Endothelial cell of umbilical vein (primary cell): Measurements from ENCODE around the gene COL9A1. TPM values are rescaled to one million over a fixed set of nuclear protein-coding genes. Genes with fewer than 3 reads are reported as not detected.

Experiments
- BruUV-seq: library from RNA; stranded (reverse); fragments of 400-500 nt; replicated peaks from 2 replicates; lab custom pipeline; 2021; lab: Mats Ljungman, UMichigan
- CTCF ChIA-PET: fragments of 300-600, 350-600 bp; sonication (Branson Sonifier 250); formaldehyde crosslinking; loops from one replicate; lab custom pipeline; 2021; ENCODE audit warnings: antibody characterized with exemption, inconsistent platforms; lab: Charles Lee
- POLR2A ChIA-PET: fragments of 300-600, 350-600 bp; sonication (Branson Sonifier 250); formaldehyde crosslinking; loops from one replicate; lab custom pipeline; 2021; ENCODE audit warnings: antibody characterized with exemption, inconsistent platforms; lab: Charles Lee
- DNase-seq: peaks from one replicate; pipeline ENCODE4 v3.0.0-alpha.2; 2011; ENCODE audit warnings: low read depth, low spot score
- FAIRE-seq: peaks from 2 replicates; lab custom pipeline; 2011; peaks lifted over from hg19 to GRCh38; lab: Jason Lieb, UNC
- H2AFZ ChIP-seq: 2 replicates; pipeline ENCODE4 v1.6.0; 2012; ENCODE audit warnings: low read depth, low read length, control low read depth, inconsistent platforms
- H3K27ac ChIP-seq: 2 replicates; pipeline ENCODE4 v1.5.1; 2011; ENCODE audit warnings: low read depth, mild to moderate bottlenecking, control low read depth, low read length, moderate library complexity; ENCODE audit not compliant: insufficient read depth
- H3K27me3 ChIP-seq, 2 experiments: 2 replicates each; pipeline versions ENCODE4 v1.6.0 to v1.6.1; 2011; ENCODE audit warnings: low read length in 2 of 2, mixed read lengths in 1 of 2; ENCODE audit not compliant: control insufficient read depth in 2 of 2, insufficient read depth in 2 of 2
- H3K36me3 ChIP-seq, 2 experiments: 2 replicates in 1 of 2; 3 replicates in 1 of 2; pipeline ENCODE4 v1.5.1; 2011; ENCODE audit warnings: low read length in 2 of 2, mild to moderate bottlenecking in 1 of 2, moderate library complexity in 1 of 2; ENCODE audit not compliant: control insufficient read depth in 2 of 2, insufficient read depth in 2 of 2; ENCODE audit errors: extremely low read depth in 1 of 2
- H3K4me1 ChIP-seq: 3 replicates; pipeline ENCODE4 v1.5.1; 2011; ENCODE audit warnings: mild to moderate bottlenecking, low read length; ENCODE audit not compliant: control insufficient read depth, insufficient read depth; ENCODE audit errors: extremely low read depth
- H3K4me2 ChIP-seq: 2 replicates; pipeline ENCODE4 v1.6.1; 2011; ENCODE audit warnings: low read length, control low read depth, mixed read lengths; ENCODE audit not compliant: insufficient read depth
- H3K4me3 ChIP-seq, 3 experiments: fragments of 200-600 bp in 1 of 3; sonication (generic), shearing (Covaris generic) in 1 of 3; replicated peaks in 1 of 3; 2 replicates each; pipeline ENCODE4 v1.5.1; 2011 to 2016; ENCODE audit warnings: control low read depth in 3 of 3, low read length in 3 of 3, mild to moderate bottlenecking in 2 of 3, inconsistent platforms in 1 of 3, low read depth in 1 of 3, moderate library complexity in 1 of 3; ENCODE audit not compliant: insufficient read depth in 1 of 3
- H3K79me2 ChIP-seq: 2 replicates; pipeline ENCODE4 v1.6.0; 2012; ENCODE audit warnings: low read length, inconsistent platforms; ENCODE audit not compliant: control insufficient read depth, insufficient read depth
- H3K9ac ChIP-seq: replicated peaks from 2 replicates; pipeline ENCODE3; 2011; ENCODE audit warnings: low read length, control low read depth; ENCODE audit not compliant: insufficient read depth; ENCODE audit errors: extremely low read depth
- H3K9me1 ChIP-seq: replicated peaks from 3 replicates; pipeline ENCODE4 v1.6.0; 2011; ENCODE audit warnings: mild to moderate bottlenecking, low read length; ENCODE audit not compliant: control insufficient read depth, insufficient read depth; ENCODE audit errors: extremely low read depth
- H3K9me3 ChIP-seq: replicated peaks from 2 replicates; pipeline ENCODE4 v1.5.1; 2012; ENCODE audit warnings: low read length, inconsistent platforms; ENCODE audit not compliant: control insufficient read depth, insufficient read depth
- H4K20me1 ChIP-seq: replicated peaks from 2 replicates; pipeline ENCODE3; 2011; ENCODE audit warnings: mild to moderate bottlenecking, low read length; ENCODE audit not compliant: control insufficient read depth, insufficient read depth; ENCODE audit errors: extremely low read depth
- CTCF ChIP-seq, 2 donors: IDR thresholded peaks; 1 replicate in 1 of 2; 2 replicates in 1 of 2; pipeline ENCODE4 v1.5.1; 2011; ENCODE audit warnings: low read length in 2 of 2, mild to moderate bottlenecking in 2 of 2, moderate library complexity in 2 of 2, control low read depth in 1 of 2, inconsistent platforms in 1 of 2, low read depth in 1 of 2; ENCODE audit not compliant: insufficient read depth in 1 of 2; ENCODE audit errors: extremely low read depth in 1 of 2
- EZH2 ChIP-seq: IDR thresholded peaks from 2 replicates; pipeline ENCODE4 v1.6.1; 2012; ENCODE audit warnings: borderline replicate concordance, low read depth, mild to moderate bottlenecking, moderate library complexity, low read length, inconsistent platforms; ENCODE audit not compliant: severe bottlenecking
- FOS ChIP-seq: IDR thresholded peaks from 2 replicates; pipeline ENCODE4 v1.6.1; 2011; ENCODE audit warnings: mild to moderate bottlenecking, low read length, moderate library complexity, borderline replicate concordance; ENCODE audit not compliant: insufficient read depth
- GATA2 ChIP-seq: IDR thresholded peaks from 2 replicates; pipeline ENCODE4 v1.7.0; 2011; ENCODE audit warnings: low read depth, mild to moderate bottlenecking, moderate library complexity, mixed read lengths, low read length; ENCODE audit not compliant: insufficient read length, insufficient read depth
- JUN ChIP-seq: IDR thresholded peaks from 2 replicates; pipeline ENCODE4 v1.6.1; 2011; ENCODE audit warnings: borderline replicate concordance, low read depth; ENCODE audit not compliant: insufficient read length, insufficient read depth
- MAX ChIP-seq: IDR thresholded peaks from 2 replicates; pipeline ENCODE4 v1.6.1; 2011; ENCODE audit not compliant: insufficient read depth, insufficient read length
- MYC ChIP-seq: IDR thresholded peaks from one replicate; pipeline ENCODE4 v1.6.1; 2011; ENCODE audit warnings: mild to moderate bottlenecking, low read depth, low read length
- POLR2A ChIP-seq: IDR thresholded peaks from 2 replicates; pipeline ENCODE4 v1.6.1; 2012; ENCODE audit warnings: low read depth, mild to moderate bottlenecking, control low read depth, low read length
- POLR2AphosphoS5 ChIP-seq: IDR thresholded peaks from 2 replicates; pipeline ENCODE4 v1.6.1; 2012; ENCODE audit warnings: low read depth, mild to moderate bottlenecking, control low read depth, low read length, moderate library complexity; ENCODE audit not compliant: insufficient read depth
- dilution Hi-C: fragments of 300-500 bp; cut with MboI; formaldehyde crosslinking; loops from one replicate; pipeline ENCODE4 v1.15.0; 2019; ENCODE audit warnings: low sequenced_read_pairs; ENCODE audit not compliant: extremely low pct_ligation_motif_present
- intact Hi-C: fragments of 100-400 bp; cut with micrococcal nuclease; formaldehyde crosslinking; loops from one replicate; pipeline ENCODE4 v1.10.0; 2022
- polyA plus RNA-seq, 4 experiments: library from polyadenylated mRNA; depleted of rRNA in 3 of 4; stranded (reverse) in 3 of 4; unstranded in 1 of 4; fragments of >200 nt; gene quantifications; 2 replicates each; pipeline versions ENCODE4 v1.2.1 to v1.2.3, GENCODE V29; 2011 to 2012; ENCODE audit warnings: missing spikeins in 1 of 4
- total RNA-seq: library from RNA; stranded (reverse); gene quantifications from 2 replicates; pipeline ENCODE4 v1.2.3, GENCODE V29; 2021

Gene COL9A1
- total and polyA plus RNA-seq, 2 donors (not counting 3 experiments of a cell fraction or from before 2014, with no cell fraction given): not detected

- Histone ChIP-seq H3K4me1 (no peaks in the 10 kb centered on the region), H3K9me1 (no peaks in the 10 kb centered on the region), H3K36me3 (no peaks in the 10 kb centered on the region), H3K9ac (no peak overlapping the region), H3K4me2 (no peak overlapping the region), H2AFZ (no peak overlapping the region), H3K79me2 (no peaks in the 10 kb centered on the region), H3K27me3 (peaks cover 0 to 3% of the 10 kb centered on the region in 2 experiments), H3K27ac (no peak overlapping the region), H4K20me1 (peaks cover 2% of the 10 kb centered on the region), H3K9me3 (no peaks in the 10 kb centered on the region), H3K4me3 (no peak overlapping the region)
- dilution Hi-C loops (no loop called here), intact Hi-C loops (no loop called here)
- POLR2A ChIA-PET: no interaction called here
- no peak for DNase-seq
- no TSS peak for BruUV-seq
- TF ChIP-seq MAX: no peak
- no peak for TF ChIP-seq MYC
- TF ChIP-seq POLR2A: no peak
- TF ChIP-seq JUN: no peak
- TF ChIP-seq FOS: no peak
- no peak for TF ChIP-seq EZH2
- TF ChIP-seq POLR2AphosphoS5: no peak
- TF ChIP-seq GATA2: no peak
- no peak for TF ChIP-seq CTCF (IDR thresholded peaks at IDR 0.05; ENCODE audit: extremely low read depth in 1 of 2, insufficient read depth in 1 of 2, low read depth in 1 of 2, low read length in 2 of 2)
- CTCF ChIA-PET: interaction anchor here (0.9 to 2.5 kb wide), 5 partner anchors 13 to 106 kb away, joined by 3 to 7 read pairs (median 4); no protein-coding TSS in a partner anchor
- no peak for FAIRE-seq
Observed at GRCh38 chr6:70327036-70327435, 24.2 kb upstream of the COL9A1 start.
